HG03520 (cell line): Measurements from ENCODE around the gene PIAS4.
A peak's percentile ranks its signal among the peaks of the same experiment; 100 is the strongest.

Source experiments
- ATAC-seq: cut with Tn5 transposase; IDR thresholded peaks from one replicate; pipeline ENCODE4 v1.9.1; 2021; ENCODE audit warnings: mild to moderate bottlenecking, moderate library complexity; ENCODE audit not compliant: unreplicated experiment

Gene PIAS4

GRCh38 chr19:4057931-4058692, 50.6 kb downstream of the PIAS4 start:
- no peak for ATAC-seq

- no peak for ATAC-seq
Observed at GRCh38 chr19:4058693-4059452, 51.3 kb downstream of the PIAS4 start.

GRCh38 chr19:4059453-4059871, 51.9 kb downstream of the PIAS4 start:
- ATAC-seq, result no peak

GRCh38 chr19:4059891-4060620, 52.5 kb downstream of the PIAS4 start:
- ATAC-seq, result no peak

- no peak for ATAC-seq
Observed at GRCh38 chr19:4060621-4061177, 53.2 kb downstream of the PIAS4 start.

GRCh38 chr19:4061178-4061682, 53.7 kb downstream of the PIAS4 start:
- ATAC-seq, result no peak

- no peak for ATAC-seq
Observed at GRCh38 chr19:4061683-4062418, 54.3 kb downstream of the PIAS4 start.

- no peak for ATAC-seq
Observed at GRCh38 chr19:4062419-4063368, 55.2 kb downstream of the PIAS4 start.

GRCh38 chr19:4063369-4064148, 56.0 kb downstream of the PIAS4 start:
- no peak for ATAC-seq

GRCh38 chr19:4064149-4064495, 56.6 kb downstream of the PIAS4 start:
- ATAC-seq, result no peak

GRCh38 chr19:4064496-4065260, 57.1 kb downstream of the PIAS4 start:
- ATAC-seq, result no peak

- ATAC-seq, result peak; percentile 75
Observed at GRCh38 chr19:4065430-4066175, 58.1 kb downstream of the PIAS4 start.

- no peak for ATAC-seq
Observed at GRCh38 chr19:4066176-4066606, 58.7 kb downstream of the PIAS4 start.

GRCh38 chr19:4066682-4067395, 59.3 kb downstream of the PIAS4 start, which contains the start of gene ZBTB7A:
ZBTB7A (minus strand) TSS chr19:4066899; CDS start chr19:4055232, 11,667 bp downstream.
- no peak for ATAC-seq

GRCh38 chr19:4067396-4068046, 60.0 kb downstream of the PIAS4 start:
- no peak for ATAC-seq
